Measurements from ENCODE around the gene REEP5. TPM values are rescaled to one million over a fixed set of nuclear protein-coding genes. Genes with fewer than 3 reads are reported as not detected.

Gene REEP5
- total and polyA plus RNA-seq, 9 of the 15 experiments (the other 6 are each of a cell fraction or from before 2014, with no cell fraction given), result 14.7 to 102 (median 36.0) TPM

DNA sequence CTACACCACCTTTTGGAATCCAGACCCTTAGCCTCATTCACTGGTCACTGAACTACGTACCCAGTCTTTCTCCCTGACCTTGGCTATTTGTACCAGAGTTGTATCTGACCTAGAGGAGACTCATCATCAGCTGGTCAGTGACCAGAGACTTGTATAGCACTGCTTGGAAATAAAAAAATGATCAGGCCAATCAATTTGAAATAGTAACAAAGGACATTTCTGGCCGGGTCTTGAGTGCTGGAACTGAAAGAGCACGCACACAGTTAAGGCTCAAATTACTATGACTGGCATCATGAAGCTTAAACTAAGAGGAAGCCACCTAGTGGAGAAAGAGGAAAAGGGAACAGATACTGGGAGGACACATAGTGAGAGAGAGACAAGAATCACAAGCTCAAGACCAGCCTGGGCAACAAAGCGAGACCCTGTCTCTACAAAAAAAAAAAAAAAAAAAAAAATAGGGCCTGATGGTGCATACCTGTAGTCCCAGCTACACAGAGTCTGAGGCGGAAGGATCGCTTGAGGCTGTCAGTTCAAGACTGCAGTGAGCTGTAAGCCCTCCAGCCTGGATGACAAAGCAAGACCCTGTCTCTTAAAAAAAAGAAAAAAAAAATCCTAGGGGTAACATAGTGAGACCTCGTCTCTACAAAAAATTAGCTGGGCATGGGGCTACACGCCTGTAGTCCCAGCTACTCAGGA is 73.8 kb downstream of the REEP5 start:
- Histone ChIP-seq H3K4me3 (no peak overlapping the region), H3K36me3 (ENCODE audit: control insufficient read depth, insufficient read depth, low read length) (no peaks in the 10 kb centered on the region), H2AFZ (ENCODE audit: low read depth, low read length) (peak overlapping the region; percentile 78), H3K9me3 (replicated peaks; ENCODE audit: control insufficient read depth, insufficient read depth, low read depth, low read length) (no peaks in the 10 kb centered on the region), H3K9me1 (ENCODE audit: control insufficient read depth, insufficient read depth, low read length) (no peaks in the 10 kb centered on the region), H3K27me3 (ENCODE audit: control insufficient read depth in 2 of 2, insufficient read depth in 2 of 2, low read length in 2 of 2) (no peaks in the 10 kb centered on the region), H4K20me1 (replicated peaks; ENCODE audit: control insufficient read depth, insufficient read depth, low read length) (no peaks in the 10 kb centered on the region), H3K4me1 (replicated peaks in 1 of 2; ENCODE audit: control insufficient read depth in 2 of 2, insufficient read depth in 2 of 2, low read length in 2 of 2) (peaks cover 0 to 4% of the 10 kb centered on the region in 2 experiments; a peak in 1 of 5 replicates), H3K4me2 (ENCODE audit: insufficient read depth, low read length) (peak overlapping the region; percentile 19; the same call in 1 of the 2 replicates), H3K27ac (ENCODE audit: extremely low read depth, low read depth, low read length) (peak overlapping the region; percentile 4; the same call in 1 of the 3 replicates), H3K9ac (ENCODE audit: insufficient read depth in 1 of 2, low read depth in 2 of 2, low read length in 2 of 2) (peak overlapping the region in 1 of 2 experiments; percentile 18; a peak in 1 of 4 replicates), H3K79me2 (ENCODE audit: control insufficient read depth, insufficient read depth, low read length) (no peaks in the 10 kb centered on the region)
- POLR2A ChIA-PET, result interaction anchor here (0.6 to 1.5 kb wide), 5 partner anchors 11 to 90 kb away, joined by 3 to 12 read pairs (median 4); partner anchors contain the start of genes REEP5 and SRP19
- in situ Hi-C loops (cut with MboI), result no loop called here
- 35% methylated on average over 7 of the region's 8 CpGs for WGBS (ENCODE audit: insufficient coverage, low coverage, missing lambda C conversion rate)
- intact Hi-C loops (cut with micrococcal nuclease), result loop anchor here (1.0 to 5.0 kb wide), 3 partner anchors 91 to 296 kb away; no protein-coding TSS in a partner anchor
- ATAC-seq, result peak; percentile 99
- CTCF ChIA-PET (ENCODE audit: low intra/inter-chr PET ratio), result interaction anchor here (0.7 kb wide), 1 partner anchor 9 kb away, joined by 3 read pairs; no protein-coding TSS in a partner anchor
- FAIRE-seq, result peak; percentile 96
- peak; percentile 33 to 80 (median 54) for DNase-seq (ENCODE audit: extremely low read depth in 1 of 4, low spot score in 3 of 4)
- BruUV-seq (replicated peaks), result no TSS peak
- TF ChIP-seq ZNF121 (CRISPR knock-in tag; conservative IDR thresholded peaks at IDR 0.05), result peak; percentile 78
- TF ChIP-seq RBM25 (IDR thresholded peaks at IDR 0.05; ENCODE audit: low read depth, low read length, severe bottlenecking), result no peak
- no peak for TF ChIP-seq HDAC8 (tag; IDR thresholded peaks at IDR 0.05)
- TF ChIP-seq YBX1 (IDR thresholded peaks at IDR 0.05), result no peak
- peak; percentile 59 for TF ChIP-seq TAF1 (IDR thresholded peaks at IDR 0.05; ENCODE audit: control insufficient read depth, extremely low read depth, insufficient read depth, low read length, severe bottlenecking)
- TF ChIP-seq GATAD2A (IDR thresholded peaks at IDR 0.05), result no peak
- TF ChIP-seq, protein P1, sequence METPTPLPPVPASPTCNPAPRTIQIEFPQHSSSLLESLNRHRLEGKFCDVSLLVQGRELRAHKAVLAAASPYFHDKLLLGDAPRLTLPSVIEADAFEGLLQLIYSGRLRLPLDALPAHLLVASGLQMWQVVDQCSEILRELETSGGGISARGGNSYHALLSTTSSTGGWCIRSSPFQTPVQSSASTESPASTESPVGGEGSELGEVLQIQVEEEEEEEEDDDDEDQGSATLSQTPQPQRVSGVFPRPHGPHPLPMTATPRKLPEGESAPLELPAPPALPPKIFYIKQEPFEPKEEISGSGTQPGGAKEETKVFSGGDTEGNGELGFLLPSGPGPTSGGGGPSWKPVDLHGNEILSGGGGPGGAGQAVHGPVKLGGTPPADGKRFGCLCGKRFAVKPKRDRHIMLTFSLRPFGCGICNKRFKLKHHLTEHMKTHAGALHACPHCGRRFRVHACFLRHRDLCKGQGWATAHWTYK (CRISPR knock-in tag; IDR thresholded peaks at IDR 0.05), result no peak
- no peak for TF ChIP-seq ZNF77 (CRISPR knock-in tag; IDR thresholded peaks at IDR 0.05)
- TF ChIP-seq, protein P2, sequence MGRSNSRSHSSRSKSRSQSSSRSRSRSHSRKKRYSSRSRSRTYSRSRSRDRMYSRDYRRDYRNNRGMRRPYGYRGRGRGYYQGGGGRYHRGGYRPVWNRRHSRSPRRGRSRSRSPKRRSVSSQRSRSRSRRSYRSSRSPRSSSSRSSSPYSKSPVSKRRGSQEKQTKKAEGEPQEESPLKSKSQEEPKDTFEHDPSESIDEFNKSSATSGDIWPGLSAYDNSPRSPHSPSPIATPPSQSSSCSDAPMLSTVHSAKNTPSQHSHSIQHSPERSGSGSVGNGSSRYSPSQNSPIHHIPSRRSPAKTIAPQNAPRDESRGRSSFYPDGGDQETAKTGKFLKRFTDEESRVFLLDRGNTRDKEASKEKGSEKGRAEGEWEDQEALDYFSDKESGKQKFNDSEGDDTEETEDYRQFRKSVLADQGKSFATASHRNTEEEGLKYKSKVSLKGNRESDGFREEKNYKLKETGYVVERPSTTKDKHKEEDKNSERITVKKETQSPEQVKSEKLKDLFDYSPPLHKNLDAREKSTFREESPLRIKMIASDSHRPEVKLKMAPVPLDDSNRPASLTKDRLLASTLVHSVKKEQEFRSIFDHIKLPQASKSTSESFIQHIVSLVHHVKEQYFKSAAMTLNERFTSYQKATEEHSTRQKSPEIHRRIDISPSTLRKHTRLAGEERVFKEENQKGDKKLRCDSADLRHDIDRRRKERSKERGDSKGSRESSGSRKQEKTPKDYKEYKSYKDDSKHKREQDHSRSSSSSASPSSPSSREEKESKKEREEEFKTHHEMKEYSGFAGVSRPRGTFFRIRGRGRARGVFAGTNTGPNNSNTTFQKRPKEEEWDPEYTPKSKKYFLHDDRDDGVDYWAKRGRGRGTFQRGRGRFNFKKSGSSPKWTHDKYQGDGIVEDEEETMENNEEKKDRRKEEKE (IDR thresholded peaks at IDR 0.05; ENCODE audit: borderline replicate concordance in 1 of 2, control insufficient read depth in 1 of 2, low read depth in 2 of 2, low read length in 1 of 2), result no peak
- TF ChIP-seq, protein P3, sequence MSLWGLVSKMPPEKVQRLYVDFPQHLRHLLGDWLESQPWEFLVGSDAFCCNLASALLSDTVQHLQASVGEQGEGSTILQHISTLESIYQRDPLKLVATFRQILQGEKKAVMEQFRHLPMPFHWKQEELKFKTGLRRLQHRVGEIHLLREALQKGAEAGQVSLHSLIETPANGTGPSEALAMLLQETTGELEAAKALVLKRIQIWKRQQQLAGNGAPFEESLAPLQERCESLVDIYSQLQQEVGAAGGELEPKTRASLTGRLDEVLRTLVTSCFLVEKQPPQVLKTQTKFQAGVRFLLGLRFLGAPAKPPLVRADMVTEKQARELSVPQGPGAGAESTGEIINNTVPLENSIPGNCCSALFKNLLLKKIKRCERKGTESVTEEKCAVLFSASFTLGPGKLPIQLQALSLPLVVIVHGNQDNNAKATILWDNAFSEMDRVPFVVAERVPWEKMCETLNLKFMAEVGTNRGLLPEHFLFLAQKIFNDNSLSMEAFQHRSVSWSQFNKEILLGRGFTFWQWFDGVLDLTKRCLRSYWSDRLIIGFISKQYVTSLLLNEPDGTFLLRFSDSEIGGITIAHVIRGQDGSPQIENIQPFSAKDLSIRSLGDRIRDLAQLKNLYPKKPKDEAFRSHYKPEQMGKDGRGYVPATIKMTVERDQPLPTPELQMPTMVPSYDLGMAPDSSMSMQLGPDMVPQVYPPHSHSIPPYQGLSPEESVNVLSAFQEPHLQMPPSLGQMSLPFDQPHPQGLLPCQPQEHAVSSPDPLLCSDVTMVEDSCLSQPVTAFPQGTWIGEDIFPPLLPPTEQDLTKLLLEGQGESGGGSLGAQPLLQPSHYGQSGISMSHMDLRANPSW (CRISPR knock-in tag; IDR thresholded peaks at IDR 0.05), result no peak
- no peak for TF ChIP-seq CBX1 (IDR thresholded peaks at IDR 0.05; ENCODE audit: low read depth)
- TF ChIP-seq ZNF431 (CRISPR knock-in tag; IDR thresholded peaks at IDR 0.05), result no peak
- no peak for TF ChIP-seq BHLHE40 (IDR thresholded peaks at IDR 0.05; ENCODE audit: low read length)
- no peak for TF ChIP-seq ZNF253 (CRISPR knock-in tag; conservative IDR thresholded peaks at IDR 0.05)
- 0 out of 2 replicates have a peak, but pooled peaks have one; percentile 15 for TF ChIP-seq ESRRA (IDR thresholded peaks at IDR 0.05; ENCODE audit: borderline replicate concordance, low read depth)
